Measurements from ENCODE around the gene ANTXR1. TPM values are rescaled to one million over a fixed set of nuclear protein-coding genes. Genes with fewer than 3 reads are reported as not detected.

Gene ANTXR1
- polyA plus RNA-seq, 1 donor (not counting 4 experiments of a cell fraction or from before 2014, with no cell fraction given) = 20.4 TPM

DNA sequence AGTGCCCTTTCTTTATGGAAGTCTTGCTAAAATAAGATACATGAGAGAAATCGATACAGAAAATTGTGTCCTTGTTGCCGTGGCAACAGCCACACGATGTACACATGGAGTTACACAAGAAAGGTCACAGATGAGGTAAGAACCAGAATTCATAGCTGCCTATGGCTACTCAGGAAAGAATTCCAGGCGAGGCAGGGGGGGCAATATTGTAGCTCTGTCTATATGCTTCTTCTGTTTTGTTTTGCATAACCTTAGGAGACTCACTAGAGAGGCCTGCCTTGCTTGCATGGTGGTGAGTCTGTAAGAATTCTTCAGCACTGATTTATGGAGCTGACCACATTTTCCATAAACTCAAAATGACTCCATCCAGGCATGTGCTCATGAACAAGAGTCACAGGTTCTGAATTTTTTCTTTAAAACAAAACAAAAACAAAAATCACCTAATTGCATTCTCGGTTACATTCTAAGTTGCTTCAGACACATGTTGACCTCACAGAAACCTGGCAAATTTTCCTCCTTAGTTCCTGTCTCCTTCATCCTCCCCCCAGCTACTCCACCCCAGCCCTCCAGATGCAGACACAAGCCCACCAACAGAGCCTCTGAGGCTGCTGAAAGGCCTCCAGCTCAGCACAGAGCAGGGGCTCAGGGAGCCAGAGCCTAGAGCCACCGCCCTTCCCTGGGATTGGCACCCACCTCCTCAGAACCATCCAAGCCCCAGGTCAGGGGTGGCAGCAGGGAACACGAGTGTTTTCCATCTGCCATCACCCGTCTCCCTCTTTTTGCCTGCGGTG is 183.5 kb downstream of the ANTXR1 start:
- Histone ChIP-seq H3K9me3 (ENCODE audit: control insufficient read depth, low read depth, low read length) (no peaks in the 10 kb centered on the region), H3K27me3 (ENCODE audit: control insufficient read depth, extremely low read depth, insufficient read depth, low read length) (no peaks in the 10 kb centered on the region), H3K27ac (ENCODE audit: control insufficient read depth, insufficient read depth, low read length) (no peak overlapping the region), H3K36me3 (ENCODE audit: control insufficient read depth in 2 of 2, extremely low read depth in 1 of 2, insufficient read depth in 2 of 2, low read length in 2 of 2) (peaks cover 0 to 2% of the 10 kb centered on the region in 2 experiments), H2AFZ (ENCODE audit: control insufficient read depth, low read length) (no peak overlapping the region), H3K4me3 (ENCODE audit: control insufficient read depth in 2 of 3, extremely low read depth in 1 of 3, insufficient read depth in 2 of 3, low read depth in 1 of 3, low read length in 3 of 3) (no peak overlapping the region), H4K20me1 (ENCODE audit: control insufficient read depth, extremely low read depth, insufficient read depth, low read length) (no peaks in the 10 kb centered on the region), H3K9ac (ENCODE audit: control insufficient read depth, extremely low read depth, insufficient read depth, low read length) (no peak overlapping the region), H3K79me2 (ENCODE audit: control insufficient read depth, insufficient read depth, low read length) (no peaks in the 10 kb centered on the region), H3K4me1 (ENCODE audit: control insufficient read depth, extremely low read depth, insufficient read depth, low read length) (peaks cover 3% of the 10 kb centered on the region), H3K4me2 (ENCODE audit: control insufficient read depth, extremely low read depth, insufficient read depth, low read depth, low read length) (no peak overlapping the region), H3K9me1 (ENCODE audit: control insufficient read depth, extremely low read depth, insufficient read depth, low read length) (no peaks in the 10 kb centered on the region)
- TF ChIP-seq EZH2 (IDR thresholded peaks at IDR 0.05; ENCODE audit: low read length) = no peak
- TF ChIP-seq, protein P1, sequence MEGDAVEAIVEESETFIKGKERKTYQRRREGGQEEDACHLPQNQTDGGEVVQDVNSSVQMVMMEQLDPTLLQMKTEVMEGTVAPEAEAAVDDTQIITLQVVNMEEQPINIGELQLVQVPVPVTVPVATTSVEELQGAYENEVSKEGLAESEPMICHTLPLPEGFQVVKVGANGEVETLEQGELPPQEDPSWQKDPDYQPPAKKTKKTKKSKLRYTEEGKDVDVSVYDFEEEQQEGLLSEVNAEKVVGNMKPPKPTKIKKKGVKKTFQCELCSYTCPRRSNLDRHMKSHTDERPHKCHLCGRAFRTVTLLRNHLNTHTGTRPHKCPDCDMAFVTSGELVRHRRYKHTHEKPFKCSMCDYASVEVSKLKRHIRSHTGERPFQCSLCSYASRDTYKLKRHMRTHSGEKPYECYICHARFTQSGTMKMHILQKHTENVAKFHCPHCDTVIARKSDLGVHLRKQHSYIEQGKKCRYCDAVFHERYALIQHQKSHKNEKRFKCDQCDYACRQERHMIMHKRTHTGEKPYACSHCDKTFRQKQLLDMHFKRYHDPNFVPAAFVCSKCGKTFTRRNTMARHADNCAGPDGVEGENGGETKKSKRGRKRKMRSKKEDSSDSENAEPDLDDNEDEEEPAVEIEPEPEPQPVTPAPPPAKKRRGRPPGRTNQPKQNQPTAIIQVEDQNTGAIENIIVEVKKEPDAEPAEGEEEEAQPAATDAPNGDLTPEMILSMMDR (optimal IDR thresholded peaks at IDR 0.05 in 1 of 3, IDR thresholded peaks at IDR 0.05 in 1 of 3, conservative IDR thresholded peaks at IDR 0.05 in 1 of 3; ENCODE audit: extremely low read depth in 1 of 3, insufficient read depth in 2 of 3, low read length in 3 of 3) = no peak
- FAIRE-seq = no peak
- dilution Hi-C loops (cut with MboI; ENCODE audit: extremely low pct_ligation_motif_present, low sequenced_read_pairs) = no loop called here
- no peak for DNase-seq (ENCODE audit: low read depth, low spot score)

DNA sequence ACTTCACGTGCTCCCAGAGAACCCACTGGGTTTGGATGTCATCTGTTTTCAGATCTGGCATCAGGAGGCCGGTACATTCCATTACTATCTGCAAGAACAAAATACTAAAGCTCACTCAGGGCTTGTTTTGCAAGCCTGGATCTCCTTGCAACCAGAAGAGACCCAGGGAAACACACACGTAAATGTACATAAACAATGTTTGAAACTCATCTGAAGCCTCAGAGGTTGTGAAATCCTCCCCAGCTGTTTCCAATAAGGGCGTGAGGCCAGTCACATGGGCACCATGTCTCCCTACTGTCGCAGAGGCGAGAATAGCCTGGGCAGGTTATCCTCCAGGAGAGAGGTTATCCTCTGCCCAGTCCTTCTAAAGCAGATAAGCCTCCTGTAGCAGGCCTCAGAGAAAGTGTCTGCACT is 187.1 kb downstream of the ANTXR1 start:
- Histone ChIP-seq H3K9me3 (ENCODE audit: control insufficient read depth, low read depth, low read length) (no peaks in the 10 kb centered on the region), H3K27me3 (ENCODE audit: control insufficient read depth, extremely low read depth, insufficient read depth, low read length) (no peaks in the 10 kb centered on the region), H3K27ac (ENCODE audit: control insufficient read depth, insufficient read depth, low read length) (no peak overlapping the region), H3K4me1 (ENCODE audit: control insufficient read depth, extremely low read depth, insufficient read depth, low read length) (peaks cover 2% of the 10 kb centered on the region), H3K9ac (ENCODE audit: control insufficient read depth, extremely low read depth, insufficient read depth, low read length) (no peak overlapping the region), H3K4me3 (ENCODE audit: control insufficient read depth in 2 of 3, extremely low read depth in 1 of 3, insufficient read depth in 2 of 3, low read depth in 1 of 3, low read length in 3 of 3) (no peak overlapping the region), H3K4me2 (ENCODE audit: control insufficient read depth, extremely low read depth, insufficient read depth, low read depth, low read length) (no peak overlapping the region), H3K79me2 (ENCODE audit: control insufficient read depth, insufficient read depth, low read length) (no peaks in the 10 kb centered on the region), H3K36me3 (ENCODE audit: control insufficient read depth in 2 of 2, extremely low read depth in 1 of 2, insufficient read depth in 2 of 2, low read length in 2 of 2) (no peaks in the 10 kb centered on the region), H3K9me1 (ENCODE audit: control insufficient read depth, extremely low read depth, insufficient read depth, low read length) (no peaks in the 10 kb centered on the region), H2AFZ (ENCODE audit: control insufficient read depth, low read length) (no peak overlapping the region), H4K20me1 (ENCODE audit: control insufficient read depth, extremely low read depth, insufficient read depth, low read length) (no peaks in the 10 kb centered on the region)
- dilution Hi-C loops (cut with MboI; ENCODE audit: extremely low pct_ligation_motif_present, low sequenced_read_pairs) = no loop called here
- no peak for TF ChIP-seq EZH2 (IDR thresholded peaks at IDR 0.05; ENCODE audit: low read length)
- TF ChIP-seq, protein P1 (optimal IDR thresholded peaks at IDR 0.05 in 1 of 3, IDR thresholded peaks at IDR 0.05 in 1 of 3, conservative IDR thresholded peaks at IDR 0.05 in 1 of 3; ENCODE audit: extremely low read depth in 1 of 3, insufficient read depth in 2 of 3, low read length in 3 of 3) = no peak
- FAIRE-seq (no peak), DNase-seq (ENCODE audit: low read depth, low spot score) (no peak)

All from keratinocyte (primary cell).